NCI-H2107 treated with DMSO at 0.1 percent for 48 hours (cell line): ENCODE results near the gene ACAD11.

Source experiments
- DNase-seq: peaks from one replicate; lab custom pipeline; 2025; ENCODE audit not compliant: unreplicated experiment; lab: John Stamatoyannopoulos, UW

The ACAD11 gene

DNA sequence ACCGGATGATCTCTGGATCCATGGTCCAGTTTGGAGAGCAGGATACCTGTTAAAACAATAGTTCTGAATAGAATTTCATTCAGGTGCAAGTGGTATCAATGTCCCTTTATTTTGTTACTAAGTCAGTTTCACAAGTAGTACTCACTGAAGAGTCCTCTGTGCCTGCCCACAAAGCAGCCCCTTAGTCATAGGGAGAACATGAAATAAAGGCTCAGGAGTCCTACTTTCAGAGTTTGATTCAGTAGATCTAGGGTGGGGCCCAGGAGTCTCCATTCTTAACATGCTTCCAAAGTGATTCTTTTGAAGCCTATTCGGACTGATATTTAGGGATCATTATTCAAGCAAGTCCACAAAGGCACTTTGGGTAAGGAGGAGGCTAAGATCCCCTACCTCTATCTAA, 142.3 kb downstream of the ACAD11 start:
- no peak for DNase-seq

DNA sequence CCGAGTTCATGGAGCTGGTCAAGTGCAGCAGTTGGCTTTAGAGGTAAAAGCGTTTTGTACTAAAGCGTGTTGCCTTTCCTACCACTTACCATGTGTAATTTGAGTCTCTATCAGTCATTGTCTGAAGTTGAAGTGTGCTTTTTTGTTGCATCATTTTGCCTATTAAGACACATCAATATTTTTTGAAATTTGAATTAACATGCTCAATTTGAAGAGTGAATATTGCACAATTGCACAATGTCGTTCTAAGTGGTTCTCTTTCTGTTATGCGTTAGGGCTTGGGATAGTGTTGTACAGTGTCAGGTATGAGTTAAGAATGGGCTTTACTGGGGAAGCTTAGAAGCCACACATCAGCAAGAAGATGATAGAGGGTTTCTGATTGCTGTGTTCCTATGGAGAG, 146.6 kb downstream of the ACAD11 start:
- peak; percentile 98 for DNase-seq

DNA sequence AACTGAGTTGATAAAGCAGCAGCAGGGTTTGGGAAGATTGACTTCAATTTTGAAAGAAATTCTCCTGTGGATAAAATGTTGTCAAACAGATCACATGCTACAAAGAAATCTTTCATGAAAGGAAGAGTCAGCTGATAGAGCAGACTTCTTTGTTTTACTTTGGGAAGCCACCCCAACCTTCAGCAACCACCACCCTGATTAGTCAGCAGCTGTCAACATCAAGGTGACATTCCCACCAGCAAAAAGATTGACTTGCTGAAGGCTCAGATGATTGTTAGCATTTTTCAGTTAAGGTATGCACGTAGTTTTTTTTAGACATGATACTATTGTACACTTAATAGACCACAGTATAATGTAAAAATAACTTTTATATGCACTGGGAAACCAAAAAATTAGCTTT, 150.1 kb downstream of the ACAD11 start:
- DNase-seq, result no peak

DNA sequence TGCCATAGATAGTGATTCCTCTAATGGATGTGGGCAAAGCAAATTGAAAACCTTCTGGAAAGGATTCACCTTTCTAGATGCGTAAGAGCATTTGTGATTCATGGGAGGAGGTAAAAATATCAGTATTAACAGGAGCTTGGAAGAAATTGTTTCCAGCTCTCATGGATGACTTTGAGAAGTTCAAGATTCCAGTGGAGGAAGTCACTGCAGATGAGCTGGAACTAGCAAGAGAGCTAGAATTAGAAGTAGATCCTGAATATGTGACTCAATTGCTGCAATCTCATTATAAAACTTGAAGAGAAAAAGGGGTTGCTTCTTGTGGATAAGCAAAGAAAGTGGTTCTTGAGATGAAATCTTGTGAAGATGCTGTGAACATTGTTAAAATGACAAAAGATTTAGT, 150.5 kb downstream of the ACAD11 start:
- no peak for DNase-seq
